IPS DF 6.9 (cell line): ENCODE measurements around the gene CHST8.

Experiments used
- DNase-seq: peaks from one replicate; pipeline ENCODE4 v3.0.0-alpha.2; 2013; ENCODE audit warnings: low read depth, low spot score
- H3K27ac ChIP-seq: one replicate; pipeline ENCODE4 v1.5.1; 2013; ENCODE audit warnings: low read length, control low read depth
- H3K27me3 ChIP-seq: 2 replicates; pipeline ENCODE4 v1.6.1; 2013; ENCODE audit warnings: mild to moderate bottlenecking, low read length; ENCODE audit not compliant: control insufficient read depth, insufficient read depth
- H3K36me3 ChIP-seq: 2 replicates; pipeline ENCODE4 v1.6.1; 2013; ENCODE audit warnings: low read length; ENCODE audit not compliant: control insufficient read depth, insufficient read depth
- H3K4me1 ChIP-seq: 2 replicates; pipeline ENCODE4 v1.6.1; 2013; ENCODE audit warnings: low read length; ENCODE audit not compliant: control insufficient read depth, insufficient read depth
- H3K4me3 ChIP-seq: 2 replicates; pipeline ENCODE4 v1.5.1; 2013; ENCODE audit warnings: mild to moderate bottlenecking, low read length
- H3K9me3 ChIP-seq: 2 replicates; pipeline ENCODE4 v1.6.1; 2013; ENCODE audit warnings: low read length, inconsistent platforms; ENCODE audit not compliant: control insufficient read depth, insufficient read depth
- WGBS: extraction: QIAGEN DNeasy Blood & Tissue Kit; methylation state at CpG from one replicate; pipeline ENCODE4 v1.1.7; 2013; ENCODE audit warnings: mixed read lengths, missing lambda C conversion rate; ENCODE audit not compliant: insufficient read length, insufficient coverage; 5-methylcytosine and 5-hydroxymethylcytosine counted together

The CHST8 gene

DNA sequence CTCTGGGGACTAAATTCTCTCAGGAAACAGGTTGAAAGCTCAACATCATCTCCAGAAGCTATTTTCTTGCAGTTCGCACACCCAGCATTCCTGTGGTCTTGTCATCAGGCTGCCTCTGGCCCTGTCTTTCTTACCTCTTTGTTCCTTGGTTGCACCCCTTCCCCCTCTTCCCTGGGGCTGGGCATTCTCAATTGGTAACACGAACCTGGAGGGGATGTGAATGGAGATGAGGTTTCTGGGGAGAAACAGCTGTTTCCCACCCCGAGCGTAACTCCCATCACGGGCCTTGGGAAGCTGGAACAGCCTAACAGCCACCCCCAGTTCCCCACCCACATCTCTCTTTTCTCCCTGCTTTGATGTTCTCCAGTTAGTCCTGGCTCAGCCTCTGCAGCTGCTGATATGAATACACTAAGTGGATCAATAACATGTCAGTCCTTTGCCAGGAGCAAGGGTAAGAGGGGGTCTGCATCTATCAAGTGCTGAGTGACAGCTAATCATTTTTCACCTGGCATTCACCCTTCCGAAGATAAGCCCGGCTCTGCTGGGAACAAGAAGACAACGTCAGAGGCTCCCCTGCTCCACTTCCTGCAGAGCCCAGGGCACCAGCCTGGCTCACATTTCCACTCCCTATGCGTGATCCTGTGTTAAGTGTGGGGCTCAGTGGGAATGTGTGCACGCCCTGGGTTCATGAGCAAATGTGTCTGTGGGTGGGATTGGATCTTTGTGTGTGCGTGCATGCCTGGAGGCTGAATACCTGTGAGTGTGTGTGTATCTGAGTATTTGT lies 100.9 kb downstream of the CHST8 start:
- Histone ChIP-seq H3K9me3 (no peaks in the 10 kb centered on the region), H3K27me3 (no peaks in the 10 kb centered on the region), H3K27ac (no peak overlapping the region), H3K4me1 (no peaks in the 10 kb centered on the region), H3K36me3 (no peaks in the 10 kb centered on the region), H3K4me3 (no peak overlapping the region)
- DNase-seq = no peak
- WGBS = no CpG with 5 or more reads among the region's 11 CpGs

DNA sequence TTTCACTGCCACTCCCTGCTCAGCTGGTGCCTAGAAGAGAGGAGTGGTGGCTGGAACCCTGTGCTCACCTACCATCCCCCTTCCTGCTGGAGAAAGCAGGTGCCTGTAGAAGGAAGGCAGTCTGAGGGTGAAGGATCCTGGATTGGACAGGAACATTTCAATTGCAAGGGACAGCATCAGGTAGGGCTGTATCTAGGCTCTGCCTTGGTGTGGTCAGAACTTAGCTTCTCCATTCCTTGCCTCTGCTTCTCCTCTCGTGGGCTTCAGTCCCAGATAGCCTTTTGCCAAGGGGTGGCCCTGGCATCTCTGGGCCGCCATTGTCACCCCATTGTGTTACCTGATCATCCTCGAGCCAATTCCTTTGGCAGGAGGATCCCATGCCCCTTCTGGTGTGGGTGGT lies 101.8 kb downstream of the CHST8 start:
- no peak overlapping the region for H3K27ac ChIP-seq
- WGBS = no CpG with 5 or more reads among the region's 3 CpGs
- H3K9me3 ChIP-seq = no peaks in the 10 kb centered on the region
- no peak overlapping the region for H3K4me3 ChIP-seq
- DNase-seq = no peak
- H3K4me1 ChIP-seq = no peaks in the 10 kb centered on the region
- H3K27me3 ChIP-seq = no peaks in the 10 kb centered on the region
- no peaks in the 10 kb centered on the region for H3K36me3 ChIP-seq

DNA sequence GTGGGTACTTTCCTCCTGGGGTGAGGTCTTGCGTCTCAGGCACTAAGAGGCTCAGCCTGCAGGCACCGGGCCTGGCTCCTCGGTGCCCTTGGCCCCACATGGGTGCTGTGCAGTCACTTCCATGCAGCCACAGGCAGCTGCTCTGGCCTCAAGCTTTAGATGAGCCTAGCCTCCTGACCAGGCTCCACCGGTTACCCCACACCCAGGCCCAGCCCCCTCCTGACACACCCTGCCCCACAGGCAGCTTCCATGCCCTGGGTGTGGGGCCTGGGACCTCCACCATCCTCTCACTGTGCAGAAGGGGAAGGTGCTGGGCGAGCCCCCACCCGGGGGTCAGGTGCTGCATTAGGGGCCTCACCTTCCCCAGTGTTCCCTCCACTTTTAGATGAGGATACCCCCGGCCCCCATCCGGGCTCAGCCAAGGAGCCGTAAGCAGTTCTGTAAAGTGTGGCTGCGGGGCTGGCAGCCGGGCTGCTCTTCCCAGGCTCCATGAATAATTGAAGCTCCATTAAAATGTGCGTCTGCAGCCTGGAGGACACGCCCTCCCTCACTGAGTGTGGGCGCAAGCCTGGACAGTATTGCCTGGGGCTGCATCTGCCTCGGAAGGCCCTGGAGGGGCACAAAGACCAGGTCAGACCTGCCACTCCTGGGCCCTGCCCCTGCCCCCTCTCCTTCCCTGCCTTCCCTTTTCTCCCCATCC lies 102.4 kb downstream of the CHST8 start:
- H3K4me3 ChIP-seq = no peak overlapping the region
- H3K27me3 ChIP-seq = no peaks in the 10 kb centered on the region
- H3K27ac ChIP-seq = no peak overlapping the region
- no CpG with 5 or more reads among the region's 15 CpGs for WGBS
- no peak for DNase-seq
- H3K4me1 ChIP-seq = no peaks in the 10 kb centered on the region
- no peaks in the 10 kb centered on the region for H3K9me3 ChIP-seq
- H3K36me3 ChIP-seq = no peaks in the 10 kb centered on the region

DNA sequence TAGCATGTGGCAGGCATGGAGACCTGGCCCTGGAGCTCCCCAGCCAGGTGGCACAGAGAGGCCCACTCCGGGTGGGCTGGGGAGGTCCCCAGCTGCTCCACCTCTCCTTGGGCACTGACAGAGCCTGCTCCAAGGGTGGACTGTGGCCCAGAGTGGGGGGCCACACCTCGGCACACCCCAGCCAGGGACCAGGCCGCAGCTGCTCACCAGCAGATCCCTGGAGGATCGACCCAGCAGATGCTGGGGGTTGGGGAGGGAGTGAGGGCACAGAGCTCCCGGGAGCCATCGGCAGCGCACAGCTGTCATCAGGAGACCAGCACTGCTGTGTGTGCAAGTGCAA lies 102.9 kb downstream of the CHST8 start:
- no peaks in the 10 kb centered on the region for H3K27me3 ChIP-seq
- H3K9me3 ChIP-seq = no peaks in the 10 kb centered on the region
- no peak overlapping the region for H3K27ac ChIP-seq
- no peak overlapping the region for H3K4me3 ChIP-seq
- DNase-seq = no peak
- H3K36me3 ChIP-seq = no peaks in the 10 kb centered on the region
- no CpG with 5 or more reads among the region's 7 CpGs for WGBS
- H3K4me1 ChIP-seq = no peaks in the 10 kb centered on the region

DNA sequence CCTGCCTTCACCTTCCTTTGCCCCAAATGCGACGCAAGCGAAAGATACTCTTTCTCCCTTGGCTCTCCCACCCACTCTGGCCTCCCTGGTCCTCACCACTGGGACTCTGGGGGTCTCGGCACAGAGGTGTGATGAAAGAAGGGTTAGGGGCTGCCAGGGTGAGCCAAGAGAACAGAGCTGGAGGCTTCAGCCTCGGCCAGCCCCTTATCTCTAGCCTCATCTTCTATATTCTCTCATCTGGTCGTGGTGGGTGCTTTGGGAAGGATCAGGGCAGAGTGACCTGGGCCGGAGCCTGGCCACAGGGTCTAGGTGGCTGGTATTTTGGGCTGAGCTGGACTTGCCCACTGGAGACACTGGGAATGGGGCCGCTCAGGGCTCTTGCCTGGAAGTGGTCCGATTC lies 103.8 kb downstream of the CHST8 start:
- no peaks in the 10 kb centered on the region for H3K9me3 ChIP-seq
- no peaks in the 10 kb centered on the region for H3K27me3 ChIP-seq
- no peak overlapping the region for H3K27ac ChIP-seq
- H3K4me3 ChIP-seq = no peak overlapping the region
- no peaks in the 10 kb centered on the region for H3K4me1 ChIP-seq
- no peak for DNase-seq
- H3K36me3 ChIP-seq = no peaks in the 10 kb centered on the region
- no CpG with 5 or more reads among the region's 9 CpGs for WGBS

DNA sequence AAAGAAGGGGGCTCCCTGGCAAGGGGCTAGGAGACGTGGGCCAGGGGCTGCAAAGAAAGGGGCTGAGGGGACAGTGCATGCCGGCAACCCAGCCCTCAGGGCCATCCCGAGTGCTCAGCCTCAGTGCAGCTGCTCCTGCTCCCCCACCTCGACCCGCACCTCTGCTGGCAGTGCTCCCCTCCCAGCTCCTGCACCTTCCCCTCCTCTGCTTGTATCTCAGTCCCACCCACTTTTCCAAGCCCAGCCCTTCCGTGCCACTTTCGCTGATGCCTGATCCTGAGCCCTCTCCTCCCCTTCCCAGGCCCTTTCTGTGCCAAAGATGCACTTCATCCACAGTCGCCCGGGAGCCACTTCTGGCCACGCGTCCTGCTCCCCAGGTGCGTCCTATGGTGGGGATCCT lies 105.0 kb downstream of the CHST8 start:
- DNase-seq = no peak
- no peak overlapping the region for H3K27ac ChIP-seq
- no peaks in the 10 kb centered on the region for H3K36me3 ChIP-seq
- no peaks in the 10 kb centered on the region for H3K4me1 ChIP-seq
- no peaks in the 10 kb centered on the region for H3K27me3 ChIP-seq
- H3K4me3 ChIP-seq = no peak overlapping the region
- no CpG with 5 or more reads among the region's 12 CpGs for WGBS
- H3K9me3 ChIP-seq = no peaks in the 10 kb centered on the region

DNA sequence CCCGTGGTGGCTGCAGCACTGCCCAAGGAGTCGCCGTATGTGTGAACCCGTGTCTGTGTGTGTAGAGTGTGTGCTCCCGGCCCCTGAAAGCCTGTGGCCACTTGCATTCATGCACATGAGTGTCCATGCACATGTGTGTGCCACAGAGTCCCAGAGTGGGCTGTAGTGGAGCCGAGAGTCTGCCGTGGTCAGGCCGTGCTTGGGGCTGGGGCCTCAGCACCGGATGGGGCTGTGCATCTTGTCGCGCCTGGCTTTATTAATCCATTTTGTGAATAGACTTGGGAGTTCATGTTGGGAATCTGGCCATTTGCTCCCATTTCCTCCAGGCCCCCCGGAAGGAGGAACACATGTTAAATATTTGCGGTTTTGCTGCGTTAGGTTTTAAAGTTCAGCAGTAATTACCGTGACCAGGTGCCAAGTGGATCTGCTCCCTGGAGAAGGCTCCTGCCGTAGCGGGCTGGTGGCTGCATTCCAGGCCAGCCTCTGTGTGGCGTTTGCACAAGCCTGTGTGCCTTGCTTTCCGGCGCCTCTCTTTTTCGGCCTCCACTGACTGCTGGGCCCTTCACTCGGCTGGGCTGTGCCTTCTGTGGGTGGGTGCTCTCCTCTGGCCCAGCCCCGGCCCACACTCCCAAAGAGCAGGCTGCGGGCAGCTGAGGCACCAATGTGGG lies 105.7 kb downstream of the CHST8 start:
- Histone ChIP-seq H3K27me3 (no peaks in the 10 kb centered on the region), H3K4me3 (no peak overlapping the region)
- DNase-seq = no peak

DNA sequence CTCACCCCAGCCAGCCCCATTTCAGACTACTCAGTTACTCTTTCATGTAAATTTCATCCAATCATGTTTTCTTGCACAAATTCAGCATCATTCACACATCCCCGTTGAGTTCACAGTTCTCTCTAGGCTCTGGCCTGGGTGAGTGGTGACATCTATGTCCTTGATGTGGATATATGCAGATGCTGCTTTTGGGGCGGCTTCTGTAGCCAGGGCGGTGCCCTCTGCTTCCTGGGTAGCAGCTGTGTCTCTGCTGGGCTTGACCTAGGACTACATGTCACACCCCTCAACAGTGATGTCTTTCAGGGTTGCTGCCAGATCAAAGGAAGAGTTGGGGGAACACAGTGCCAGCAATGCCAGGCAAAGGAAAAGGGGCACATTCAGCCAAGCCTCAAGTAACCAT lies 106.4 kb downstream of the CHST8 start:
- no peaks in the 10 kb centered on the region for H3K9me3 ChIP-seq
- H3K27me3 ChIP-seq = no peaks in the 10 kb centered on the region
- no peaks in the 10 kb centered on the region for H3K36me3 ChIP-seq
- H3K4me1 ChIP-seq = no peaks in the 10 kb centered on the region
- H3K4me3 ChIP-seq = no peak overlapping the region
- H3K27ac ChIP-seq = no peak overlapping the region
- no peak for DNase-seq
- WGBS = no CpG with 5 or more reads among the region's 3 CpGs

More for the DNA sequence above, 105.7 kb downstream of the CHST8 start:
- WGBS = no CpG with 5 or more reads among the region's 24 CpGs
- no peaks in the 10 kb centered on the region for H3K9me3 ChIP-seq
- no peaks in the 10 kb centered on the region for H3K36me3 ChIP-seq
- no peak overlapping the region for H3K27ac ChIP-seq
- no peaks in the 10 kb centered on the region for H3K4me1 ChIP-seq

DNA sequence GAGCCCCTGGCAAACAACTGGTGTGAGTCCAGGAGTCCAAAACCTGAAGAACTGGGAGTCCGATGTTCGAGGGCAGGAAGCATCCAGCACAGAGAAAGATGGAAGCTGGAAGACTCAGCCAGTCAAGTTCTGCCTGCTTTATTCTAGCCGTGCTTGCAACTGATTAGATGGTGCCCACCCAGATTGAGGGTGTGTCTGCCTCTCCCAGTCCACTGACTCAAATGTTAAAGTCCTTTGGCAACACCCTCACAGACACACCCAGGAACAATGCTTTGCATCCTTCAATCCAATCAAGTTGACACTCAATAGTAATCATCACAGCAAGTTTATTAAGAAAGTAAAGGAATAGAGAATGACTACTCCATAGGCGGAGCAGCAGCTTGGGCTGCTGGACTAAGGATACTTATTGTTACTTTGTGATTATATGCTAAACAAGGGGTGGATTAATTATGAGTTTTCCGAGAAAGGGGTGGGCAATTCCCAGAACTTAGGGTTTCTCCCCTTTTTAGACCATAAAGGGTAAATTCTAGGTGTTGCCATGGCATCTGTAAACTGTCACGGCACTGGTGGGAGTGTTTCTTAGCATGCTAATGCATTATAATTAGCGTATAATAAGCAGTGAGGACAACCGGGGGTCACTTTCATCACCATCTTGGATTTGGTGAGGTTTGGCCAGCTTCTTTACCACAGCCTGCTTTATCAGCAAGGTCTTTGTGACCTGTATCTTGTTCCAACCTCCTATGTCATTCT lies 109.3 kb downstream of the CHST8 start:
- no CpG with 5 or more reads among the region's 8 CpGs for WGBS
- Histone ChIP-seq H3K36me3 (no peaks in the 10 kb centered on the region), H3K27ac (no peak overlapping the region), H3K4me1 (peaks cover 3% of the 10 kb centered on the region; the same call in 1 of the 2 replicates), H3K4me3 (no peak overlapping the region), H3K9me3 (no peaks in the 10 kb centered on the region), H3K27me3 (no peaks in the 10 kb centered on the region)
- DNase-seq = no peak

DNA sequence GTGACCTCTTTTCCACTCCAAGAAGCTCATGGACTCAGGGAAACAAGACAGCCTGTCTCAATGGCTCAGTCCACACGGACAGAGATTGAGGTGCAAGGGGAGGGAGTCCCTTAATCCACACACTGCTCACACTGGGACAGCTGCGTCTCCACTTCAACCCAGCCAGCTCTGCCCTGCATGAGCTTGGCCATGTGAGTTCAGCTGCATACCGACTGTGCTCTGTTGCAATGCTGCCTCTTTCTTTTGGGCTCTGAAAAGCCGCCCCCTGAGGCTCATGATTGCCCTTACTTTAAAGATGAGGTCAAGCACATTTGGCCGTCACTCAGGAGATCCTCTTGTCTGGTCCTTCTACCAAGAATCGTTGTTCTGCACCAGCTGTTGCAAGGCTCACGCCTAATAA lies 110.1 kb downstream of the CHST8 start:
- no peaks in the 10 kb centered on the region for H3K27me3 ChIP-seq
- no peak overlapping the region for H3K4me3 ChIP-seq
- DNase-seq = no peak
- no CpG with 5 or more reads among the region's 7 CpGs for WGBS
- no peaks in the 10 kb centered on the region for H3K9me3 ChIP-seq
- no peaks in the 10 kb centered on the region for H3K36me3 ChIP-seq
- no peak overlapping the region for H3K27ac ChIP-seq
- peaks cover 5% of the 10 kb centered on the region; the same call in 1 of the 2 replicates for H3K4me1 ChIP-seq
